ENCODE measurements around the gene EID2B. TPM values are rescaled to one million over a fixed set of nuclear protein-coding genes. Genes with fewer than 3 reads are reported as not detected.

The EID2B gene
- total RNA-seq, 4 donors from 2014 or later = 0.48 to 3.6 (median 0.79) TPM; not detected in 1

DNA sequence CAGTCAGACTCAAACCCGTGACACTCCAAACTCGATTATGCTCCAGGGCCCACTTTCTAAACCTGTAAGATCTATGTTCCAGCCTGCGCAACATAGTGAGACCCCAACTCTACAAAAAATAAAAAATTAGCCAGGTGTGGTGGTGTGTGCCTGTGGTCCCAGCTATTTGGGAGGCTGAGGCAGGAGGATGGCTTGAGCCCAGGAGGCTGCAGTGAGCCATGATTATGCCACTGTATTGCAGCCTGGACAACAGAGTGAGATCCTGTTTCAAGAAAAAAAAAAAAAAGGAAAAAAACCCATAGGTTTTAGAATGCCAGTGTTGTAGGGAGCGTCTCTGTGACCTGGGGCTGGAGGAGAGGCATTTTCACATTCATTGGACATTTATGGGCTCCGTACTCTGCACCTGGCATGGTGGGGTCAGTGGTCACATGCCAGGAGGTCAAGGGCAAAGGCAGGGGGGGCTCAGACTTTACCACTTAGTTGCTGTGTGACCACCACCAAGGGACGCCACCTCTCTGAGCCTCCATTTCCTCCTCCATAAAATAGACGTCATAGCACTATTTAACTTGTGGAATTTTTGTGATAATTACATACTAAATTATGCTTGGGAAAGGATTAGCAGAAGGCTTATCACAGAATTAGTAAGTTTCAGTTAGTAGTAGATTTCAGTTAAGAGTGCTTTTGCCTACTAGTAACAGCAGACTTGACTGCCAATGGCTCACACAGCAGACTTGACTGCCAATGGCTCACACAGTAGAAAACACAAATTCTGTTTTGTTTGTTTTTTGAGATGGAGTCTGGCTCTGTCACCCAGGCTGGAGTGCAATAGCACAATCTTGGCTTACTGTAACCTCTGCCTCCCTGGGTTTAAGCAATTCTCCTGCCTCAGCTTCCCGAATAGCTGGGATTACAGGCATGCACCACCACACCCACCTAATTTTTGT lies 11.8 kb downstream of the EID2B start:
- WGBS, 2 donors = 76 to 84% methylated on average over 7 to 8 of the region's 8 CpGs
- Histone ChIP-seq H3K27me3 (peaks cover 0 to 31% (median 5%) of the 10 kb centered on the region in 4 donors), H3K9me3 (no peaks in the 10 kb centered on the region), H3K36me3 (no peaks in the 10 kb centered on the region), H3K4me1 (peaks cover 0 to 5% (median 1%) of the 10 kb centered on the region in 3 donors), H3K27ac (no peak overlapping the region), H3K4me3 (no peak overlapping the region)
- DNase-seq = no peak
- intact Hi-C loops (cut with DNase I) = no loop called here
- no peak for TF ChIP-seq POLR2A (IDR thresholded peaks at IDR 0.05)
- no peak for TF ChIP-seq CTCF (IDR thresholded peaks at IDR 0.05)

GRCh38 chr19:39518975-39519374 lies 13.7 kb downstream of the EID2B start:
- Histone ChIP-seq H3K27ac (no peak overlapping the region), H3K4me1 (peaks cover 6 to 18% (median 13%) of the 10 kb centered on the region in 3 donors), H3K36me3 (no peaks in the 10 kb centered on the region), H3K27me3 (peaks cover 6 to 50% (median 21%) of the 10 kb centered on the region in 4 donors), H3K4me3 (no peak overlapping the region), H3K9me3 (no peaks in the 10 kb centered on the region)
- intact Hi-C loops (cut with DNase I) = no loop called here
- no peak for TF ChIP-seq CTCF (IDR thresholded peaks at IDR 0.05)
- TF ChIP-seq POLR2A (IDR thresholded peaks at IDR 0.05) = no peak
- 46 to 66% methylated on average over 6 to 9 of the region's 9 CpGs for WGBS, 2 donors
- DNase-seq = no peak

DNA sequence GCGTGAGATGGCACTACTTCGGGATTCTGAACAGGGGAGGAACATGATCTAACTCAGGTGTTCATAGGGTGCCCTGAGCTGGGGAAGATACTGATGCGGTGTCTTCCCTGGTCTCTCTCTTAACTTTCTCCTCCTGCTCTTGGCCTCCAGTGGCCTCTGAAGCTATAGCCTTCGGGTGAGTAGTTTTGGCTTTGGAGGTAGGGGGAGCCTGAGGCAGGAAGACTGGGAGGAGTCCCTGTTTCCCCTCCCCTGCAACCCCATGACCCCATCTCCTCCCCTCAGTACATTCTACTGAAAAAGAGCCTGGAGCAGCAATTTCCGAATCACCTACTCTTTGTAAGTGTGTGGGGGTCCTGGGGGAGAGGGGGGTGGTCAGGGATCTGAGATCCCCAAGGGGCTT lies 14.2 kb downstream of the EID2B start:
- TF ChIP-seq CTCF (IDR thresholded peaks at IDR 0.05) = no peak
- no peak for TF ChIP-seq POLR2A (IDR thresholded peaks at IDR 0.05)
- no peaks in the 10 kb centered on the region for H3K9me3 ChIP-seq
- no peak overlapping the region for H3K4me3 ChIP-seq
- intact Hi-C loops (cut with DNase I) = no loop called here
- H3K4me1 ChIP-seq = peaks cover 6 to 18% (median 13%) of the 10 kb centered on the region in 3 donors
- DNase-seq = no peak
- no peaks in the 10 kb centered on the region for H3K36me3 ChIP-seq
- WGBS, 2 donors = 22 to 47% methylated on average over 5 of the region's 5 CpGs
- no peak overlapping the region for H3K27ac ChIP-seq
- H3K27me3 ChIP-seq = peaks cover 6 to 55% (median 24%) of the 10 kb centered on the region in 4 donors

DNA sequence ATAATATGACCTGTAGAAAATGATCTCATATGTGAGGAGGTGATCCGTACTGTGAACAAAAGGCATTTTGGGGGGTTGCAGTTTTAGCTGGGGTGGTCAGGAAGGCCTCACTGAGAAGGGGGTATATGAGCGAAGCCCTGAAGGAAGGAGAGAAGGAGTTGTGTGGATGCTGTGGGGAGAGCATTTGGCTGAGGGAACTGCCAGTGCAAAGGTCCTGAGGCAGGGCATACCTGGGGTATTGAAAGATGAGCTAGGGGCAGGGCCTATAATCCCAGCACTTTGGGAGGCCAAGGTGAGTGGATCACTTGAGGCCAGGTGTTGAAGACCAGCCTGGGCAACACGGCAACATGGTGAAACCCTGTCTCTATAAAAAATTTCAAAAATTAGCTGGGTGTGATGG lies 15.2 kb downstream of the EID2B start:
- Histone ChIP-seq H3K4me1 (peaks cover 6 to 18% (median 13%) of the 10 kb centered on the region in 3 donors), H3K4me3 (no peak overlapping the region), H3K27ac (no peak overlapping the region), H3K27me3 (peaks cover 6 to 65% (median 24%) of the 10 kb centered on the region in 4 donors), H3K36me3 (no peaks in the 10 kb centered on the region), H3K9me3 (no peaks in the 10 kb centered on the region)
- intact Hi-C loops (cut with DNase I) = no loop called here
- no peak for DNase-seq
- no peak for TF ChIP-seq POLR2A (IDR thresholded peaks at IDR 0.05)
- TF ChIP-seq CTCF (IDR thresholded peaks at IDR 0.05) = no peak
- WGBS, 2 donors = 67 to 80% methylated on average over 3 of the region's 3 CpGs

DNA sequence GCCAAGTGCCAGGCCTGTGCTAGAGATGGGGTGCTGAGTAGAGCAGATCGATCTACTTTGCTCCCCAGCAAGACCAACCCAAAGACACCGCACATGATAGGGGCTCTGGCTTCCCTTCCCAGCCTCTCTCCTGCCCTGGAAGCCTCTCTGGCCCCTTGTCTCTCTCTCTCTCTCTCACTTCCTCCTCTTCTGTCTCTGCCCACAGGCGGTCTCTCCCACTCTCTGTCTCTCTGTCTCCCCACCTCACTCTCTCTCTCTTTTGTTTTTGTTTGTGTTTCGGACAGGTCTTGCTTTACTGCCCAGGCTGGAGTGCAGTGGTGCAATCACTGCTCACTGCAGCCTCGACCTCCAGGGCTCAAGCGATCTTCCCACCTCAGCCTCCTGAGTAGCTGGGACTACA lies 16.4 kb downstream of the EID2B start:
- WGBS, 2 donors = 46 to 50% methylated on average over 6 of the region's 6 CpGs
- no peak overlapping the region for H3K27ac ChIP-seq
- peaks cover 6 to 18% (median 13%) of the 10 kb centered on the region in 3 donors for H3K4me1 ChIP-seq
- intact Hi-C loops (cut with DNase I) = no loop called here
- H3K9me3 ChIP-seq = no peaks in the 10 kb centered on the region
- H3K27me3 ChIP-seq = peaks cover 6 to 76% (median 24%) of the 10 kb centered on the region in 4 donors
- DNase-seq = no peak
- no peaks in the 10 kb centered on the region for H3K36me3 ChIP-seq
- TF ChIP-seq POLR2A (IDR thresholded peaks at IDR 0.05) = no peak
- TF ChIP-seq CTCF (IDR thresholded peaks at IDR 0.05) = no peak
- no peak overlapping the region for H3K4me3 ChIP-seq
